GM21381 (cell line): ENCODE results near the gene PAPPA2.

Experiments
- ATAC-seq: cut with Tn5 transposase; IDR thresholded peaks from one replicate; pipeline ENCODE4 v1.9.1; 2021; ENCODE audit warnings: mild to moderate bottlenecking, moderate library complexity; ENCODE audit not compliant: unreplicated experiment

Gene PAPPA2

DNA sequence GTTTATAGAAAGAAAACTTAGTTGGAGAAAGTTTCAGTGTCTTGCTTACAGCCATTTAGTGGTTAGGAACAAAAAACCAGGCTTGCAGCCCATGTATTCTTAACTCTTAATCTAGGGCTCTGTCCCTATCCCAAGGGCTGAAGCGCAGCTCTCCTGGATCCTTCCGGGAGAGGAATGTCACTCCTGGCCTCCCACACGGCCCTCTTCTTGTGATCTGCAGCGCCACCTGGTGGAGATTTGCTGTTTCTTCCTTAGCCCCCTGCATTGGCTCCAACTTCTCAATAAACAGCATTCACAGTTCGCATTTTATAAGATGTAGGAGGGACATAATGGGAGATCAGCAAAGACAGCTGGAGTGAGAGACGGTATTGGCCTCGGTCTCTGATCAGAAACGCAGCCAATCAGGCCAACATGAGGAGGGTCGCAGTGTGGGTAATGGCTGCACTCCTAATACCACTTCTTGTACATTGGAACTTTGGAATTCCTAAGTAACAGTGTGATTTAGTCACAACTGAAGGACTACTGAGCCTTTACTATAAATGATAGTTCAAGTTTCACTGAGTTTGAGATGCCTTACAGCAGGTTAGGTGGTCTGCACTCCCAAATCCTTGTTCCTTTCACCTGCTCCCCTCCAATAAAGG is 418.1 kb downstream of the PAPPA2 start:
- no peak for ATAC-seq

DNA sequence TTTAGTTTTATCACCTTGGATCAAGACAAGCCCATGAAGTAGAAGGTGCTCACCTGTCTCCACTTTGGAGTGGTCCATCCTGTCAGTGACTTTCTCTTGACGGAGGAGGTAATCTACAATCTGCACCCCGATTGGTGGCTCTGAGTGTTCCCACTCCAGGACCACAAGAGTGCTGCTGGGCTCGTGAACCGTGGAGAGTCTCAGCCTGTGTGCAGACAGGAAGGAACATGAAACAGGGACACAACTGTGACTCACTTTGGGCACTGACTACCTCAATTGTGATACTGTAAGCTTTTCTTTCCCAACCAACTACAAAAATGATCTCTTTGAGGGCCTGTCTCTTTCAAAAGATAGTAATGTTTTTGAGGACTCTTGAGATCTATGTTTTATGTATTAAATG is 421.3 kb downstream of the PAPPA2 start:
- ATAC-seq = no peak

DNA sequence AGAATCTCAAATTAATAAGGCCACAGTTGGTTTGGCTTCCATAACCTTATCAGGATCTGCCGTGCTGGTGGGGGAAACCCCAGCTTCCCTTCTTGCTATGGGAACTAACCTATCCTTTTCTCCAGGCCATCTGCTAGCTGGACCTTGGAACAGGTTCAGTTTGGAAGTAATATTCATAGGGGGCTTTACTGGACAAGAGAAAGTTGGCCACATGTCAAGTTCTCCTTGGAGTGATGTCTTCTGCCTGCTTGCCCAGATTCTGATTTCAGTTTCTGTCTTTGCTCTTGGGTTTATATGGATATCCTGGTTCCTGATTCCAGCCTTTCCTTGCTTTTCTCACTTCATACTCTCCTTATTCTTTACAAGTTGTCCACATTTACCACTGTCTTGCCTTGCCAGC is 421.9 kb downstream of the PAPPA2 start:
- no peak for ATAC-seq

GRCh38 chr1:176885341-176885740 is 422.4 kb downstream of the PAPPA2 start:
- no peak for ATAC-seq

DNA sequence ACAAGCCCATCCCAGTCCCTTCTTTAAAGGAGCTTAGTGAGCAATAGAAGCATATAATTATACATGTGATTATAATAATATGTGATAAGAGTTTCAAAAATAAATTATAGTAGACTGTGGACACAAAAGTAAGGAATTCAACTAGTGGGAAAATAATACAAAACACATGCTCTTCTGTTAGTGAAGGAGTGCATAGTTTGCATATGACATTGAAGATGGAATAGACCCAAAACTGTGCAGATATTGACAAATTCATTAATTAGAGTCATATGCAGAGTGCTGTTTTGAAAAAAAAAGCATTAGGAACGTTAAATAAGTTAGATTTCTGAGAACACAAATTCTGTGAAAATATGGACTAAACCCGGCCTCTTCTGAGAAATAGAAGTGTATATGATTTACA is 422.8 kb downstream of the PAPPA2 start:
- ATAC-seq = no peak

DNA sequence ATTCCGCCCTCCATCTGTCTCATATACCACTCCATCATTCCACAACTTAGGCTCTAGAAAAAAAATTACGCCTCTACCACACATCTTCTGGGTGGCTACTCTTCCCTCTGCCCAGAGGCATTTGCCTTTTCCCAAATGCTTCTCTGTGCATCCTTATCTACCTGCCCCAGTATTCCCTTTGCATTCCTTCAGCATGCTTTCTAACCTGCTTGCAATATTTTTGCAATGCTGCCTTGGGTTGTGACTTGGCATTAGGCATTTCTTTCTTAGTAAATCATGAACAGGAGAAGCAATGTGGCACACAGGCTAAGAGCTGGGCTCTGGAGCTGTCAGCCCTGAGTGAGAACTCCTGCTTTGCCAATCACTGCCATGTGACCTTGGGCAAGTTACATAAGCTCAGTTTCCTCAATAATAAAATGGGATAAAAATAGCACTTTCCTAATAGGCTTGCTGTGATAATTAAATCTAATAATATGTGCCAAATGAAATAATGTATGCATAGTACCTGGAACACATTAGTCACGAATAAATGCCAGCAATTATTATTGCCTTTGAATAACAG is 425.6 kb downstream of the PAPPA2 start:
- ATAC-seq = no peak

DNA sequence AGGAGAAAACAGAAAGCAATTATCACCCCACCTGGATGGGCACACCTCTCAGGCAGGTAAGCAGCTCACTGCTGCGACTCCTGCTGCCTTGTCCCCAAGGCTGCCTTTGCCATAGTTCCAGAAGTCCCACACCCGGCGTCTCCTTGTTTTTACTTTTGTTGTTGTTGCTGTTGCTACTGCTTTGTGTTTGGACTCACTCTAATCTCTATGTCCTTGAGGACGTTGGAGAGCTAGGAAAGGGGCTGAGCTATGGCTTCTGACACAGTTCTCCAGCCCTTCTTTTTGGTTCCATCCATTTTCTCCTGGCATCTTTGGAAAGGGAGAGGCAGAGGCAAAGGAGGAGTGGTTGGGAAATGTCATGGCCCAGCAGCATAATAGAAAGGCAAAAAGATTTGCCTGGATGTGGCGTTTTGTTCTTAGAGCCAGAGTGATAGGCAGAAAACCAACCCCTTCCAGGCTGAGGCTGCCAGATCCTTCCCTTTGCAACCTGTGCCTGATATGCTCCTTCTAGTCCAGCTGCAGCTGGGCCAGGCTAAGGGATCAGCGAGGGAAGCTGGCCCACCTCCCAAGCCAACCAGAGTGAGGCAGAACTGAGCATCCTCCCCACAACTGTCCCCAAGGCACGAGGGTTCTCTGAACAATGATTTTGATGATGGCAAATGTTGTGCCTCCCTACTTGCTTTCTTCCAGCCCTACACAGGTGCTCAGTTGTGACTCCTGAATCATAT is 430.8 kb downstream of the PAPPA2 start:
- ATAC-seq = no peak

DNA sequence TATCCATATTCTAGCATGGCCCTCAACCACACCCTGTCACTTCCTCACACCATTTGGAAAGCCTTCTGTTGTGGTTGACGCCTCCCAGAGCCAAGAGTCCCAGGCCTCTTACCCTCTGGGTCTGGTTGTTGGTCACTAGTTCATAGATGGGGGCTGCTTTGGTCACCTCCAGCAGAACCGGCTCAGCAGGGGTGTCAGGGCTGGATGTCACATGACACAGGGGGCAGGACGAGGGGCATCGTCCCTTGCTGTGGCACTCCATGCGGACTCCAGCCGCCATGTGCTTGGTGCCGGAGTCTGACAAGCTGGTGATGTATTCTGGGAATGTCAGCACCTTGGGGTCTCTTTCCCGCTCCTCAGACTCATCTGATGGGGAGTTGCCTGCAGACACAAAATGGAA is 431.5 kb downstream of the PAPPA2 start:
- no peak for ATAC-seq
